Kidney glomerular epithelial cell (primary cell): ENCODE results near the gene SDK2.

Experiments
- DNase-seq: peaks from one replicate; lab custom pipeline; 2025; lab: John Stamatoyannopoulos, UW

The SDK2 gene

GRCh38 chr17:73533781-73534180 is 110.5 kb downstream of the SDK2 start:
- no peak for DNase-seq

DNA sequence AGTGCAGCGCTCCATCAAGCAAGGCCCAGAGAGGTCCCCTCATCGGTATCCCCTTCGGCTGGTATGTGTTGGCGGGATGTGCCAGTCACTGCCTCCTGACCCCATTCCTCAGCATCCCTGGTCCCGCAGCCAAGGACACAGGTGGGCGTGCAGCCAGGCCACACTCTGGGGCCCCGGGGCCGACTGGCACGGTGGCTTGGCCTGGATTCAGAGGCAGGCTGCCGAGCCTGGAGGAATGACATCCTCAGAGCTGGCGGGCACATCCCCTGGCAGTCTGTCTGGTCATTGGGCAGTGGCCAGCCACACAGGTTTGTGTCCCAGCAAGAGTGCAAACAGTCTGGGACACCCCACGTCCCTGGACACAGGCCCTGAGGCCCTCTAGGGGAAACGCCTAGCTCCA is 111.1 kb downstream of the SDK2 start:
- DNase-seq, result no peak

DNA sequence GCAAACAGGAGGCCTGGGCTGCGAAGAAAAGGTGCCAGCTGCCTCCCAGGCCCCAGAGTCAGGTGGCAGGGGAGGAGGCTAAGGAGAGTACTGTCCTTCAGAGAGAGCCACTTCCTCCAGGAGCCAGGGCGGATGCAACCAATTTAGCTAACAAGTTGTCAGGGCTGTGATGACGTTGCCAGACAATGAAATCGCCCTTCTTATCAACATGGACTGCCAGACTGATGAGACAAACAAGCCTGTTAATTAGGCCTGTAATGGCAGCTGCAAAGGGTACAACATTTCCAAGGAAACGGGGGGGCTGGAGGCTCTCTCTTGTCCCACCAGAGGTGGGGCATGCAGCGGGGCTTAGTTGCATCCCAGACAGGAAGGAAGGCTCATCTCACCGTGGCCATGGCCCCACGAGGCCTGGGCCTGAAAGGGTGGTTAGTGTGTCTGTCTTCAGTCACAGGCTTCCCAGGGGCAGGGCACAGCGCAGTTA is 111.8 kb downstream of the SDK2 start:
- DNase-seq, result no peak

- no peak for DNase-seq
Measured at GRCh38 chr17:73531158-73531557, 113.1 kb downstream of the SDK2 start.

DNA sequence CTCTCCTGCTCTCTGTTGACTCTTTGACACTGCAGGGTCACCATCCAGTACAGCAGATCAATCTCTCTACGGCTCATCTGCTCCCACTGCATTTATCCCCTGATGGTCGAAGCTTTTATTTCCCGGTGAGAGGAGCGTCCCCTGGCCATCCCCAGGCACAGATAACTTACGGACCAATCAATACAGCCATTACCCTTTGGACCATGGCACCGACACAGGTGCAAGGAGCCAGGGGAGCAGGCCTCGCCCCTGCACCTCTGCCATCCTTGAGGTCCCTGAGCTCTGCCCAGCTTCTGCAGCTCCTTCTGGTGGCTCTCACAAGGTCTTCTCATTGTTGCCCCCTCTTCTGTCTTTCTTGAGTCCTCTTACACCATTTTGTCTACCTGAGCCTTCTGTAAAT is 115.6 kb downstream of the SDK2 start:
- no peak for DNase-seq

DNA sequence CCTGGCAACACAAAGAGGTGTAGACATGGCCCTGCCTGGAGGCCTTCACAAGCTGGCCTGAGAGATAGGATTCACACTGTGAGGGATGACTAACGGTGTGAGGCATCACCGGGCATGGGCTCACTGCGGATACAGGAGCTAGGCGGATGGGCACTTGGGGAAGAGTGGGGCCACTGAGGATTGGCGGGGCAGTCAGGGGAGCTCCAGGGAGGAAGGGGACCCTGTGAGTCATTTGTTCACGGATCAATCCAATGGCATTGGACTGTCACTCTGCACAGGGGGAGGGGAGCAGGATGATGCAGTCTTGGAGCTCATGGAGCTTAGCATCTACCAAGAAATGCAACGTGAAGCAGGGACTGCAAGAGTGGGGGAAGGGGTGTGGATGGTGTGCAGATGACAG is 117.3 kb downstream of the SDK2 start:
- DNase-seq, result no peak

- DNase-seq, result no peak
Measured at GRCh38 chr17:73524941-73525679, 119.1 kb downstream of the SDK2 start.

- no peak for DNase-seq
Measured at GRCh38 chr17:73522696-73523095, 121.5 kb downstream of the SDK2 start.

GRCh38 chr17:73522107-73522506 is 122.1 kb downstream of the SDK2 start:
- no peak for DNase-seq

DNA sequence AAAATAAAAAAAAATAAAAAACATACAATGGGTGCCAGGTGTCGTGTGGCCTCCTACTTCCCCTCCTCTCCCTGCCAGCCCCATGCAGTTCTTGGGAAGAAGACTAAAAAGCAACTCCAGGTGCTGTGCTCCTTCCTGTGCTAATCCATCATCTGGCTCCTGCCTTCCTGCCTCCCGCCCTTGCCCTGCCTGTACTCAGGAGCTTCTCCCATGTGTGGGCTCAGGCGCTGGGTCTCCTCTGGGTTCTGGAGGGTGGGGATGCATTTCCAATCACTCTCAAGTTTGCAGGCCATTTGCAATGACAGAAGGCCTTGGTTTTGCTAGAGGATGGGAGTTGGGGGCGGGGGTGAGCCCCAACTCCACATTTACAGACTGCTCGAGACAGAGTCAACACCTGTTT is 122.9 kb downstream of the SDK2 start:
- no peak for DNase-seq

DNA sequence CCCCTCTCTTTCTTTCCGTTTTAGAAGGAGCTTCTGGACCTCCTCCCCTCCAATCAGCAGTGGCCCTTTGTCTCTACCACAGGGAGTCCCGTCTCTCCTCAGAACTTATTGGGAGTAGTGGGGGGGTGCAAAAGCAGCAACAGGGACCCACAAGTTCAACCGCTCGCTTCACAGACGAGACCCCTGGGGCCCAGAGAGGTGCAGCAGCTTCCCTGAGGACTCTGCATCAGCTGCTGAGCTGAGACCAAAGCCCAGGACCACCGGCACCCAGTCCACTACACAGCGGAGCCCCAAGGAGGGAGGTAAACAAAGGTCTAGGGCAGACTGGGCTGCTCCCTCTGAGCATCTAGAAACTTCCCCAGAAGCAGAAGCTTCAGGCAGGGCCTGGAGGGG is 123.9 kb downstream of the SDK2 start:
- DNase-seq, result no peak

DNA sequence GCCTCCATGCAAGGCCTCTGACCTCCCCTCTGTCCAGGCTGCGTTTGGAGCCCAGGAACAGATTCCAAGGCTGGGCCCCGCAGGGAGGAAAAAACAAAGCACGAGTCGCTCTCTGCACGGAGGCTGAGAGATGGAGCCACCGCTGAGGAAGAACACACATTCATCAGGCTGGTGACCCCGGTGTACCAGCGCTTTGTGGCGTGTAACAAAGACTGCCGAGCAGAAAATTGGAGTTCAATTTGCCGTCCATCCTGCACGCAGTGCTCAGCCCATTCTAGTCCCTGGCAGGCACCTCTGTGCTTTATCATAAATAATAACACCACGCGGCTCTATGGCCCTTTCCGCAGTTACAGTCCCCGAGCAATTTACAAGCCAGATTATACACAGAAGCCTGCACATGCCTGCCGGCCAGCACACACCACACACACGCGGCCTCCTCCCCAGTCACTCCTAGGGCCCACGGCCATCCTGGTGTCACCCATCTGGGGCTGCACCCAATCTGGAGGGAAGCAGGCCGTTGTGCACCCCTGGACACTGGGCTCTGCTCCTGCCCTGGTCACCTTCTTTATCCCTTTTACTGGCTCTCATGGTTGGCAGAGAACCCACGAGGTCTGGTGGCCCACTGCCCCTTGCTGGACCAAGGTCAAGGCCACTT is 124.4 kb downstream of the SDK2 start:
- no peak for DNase-seq

DNA sequence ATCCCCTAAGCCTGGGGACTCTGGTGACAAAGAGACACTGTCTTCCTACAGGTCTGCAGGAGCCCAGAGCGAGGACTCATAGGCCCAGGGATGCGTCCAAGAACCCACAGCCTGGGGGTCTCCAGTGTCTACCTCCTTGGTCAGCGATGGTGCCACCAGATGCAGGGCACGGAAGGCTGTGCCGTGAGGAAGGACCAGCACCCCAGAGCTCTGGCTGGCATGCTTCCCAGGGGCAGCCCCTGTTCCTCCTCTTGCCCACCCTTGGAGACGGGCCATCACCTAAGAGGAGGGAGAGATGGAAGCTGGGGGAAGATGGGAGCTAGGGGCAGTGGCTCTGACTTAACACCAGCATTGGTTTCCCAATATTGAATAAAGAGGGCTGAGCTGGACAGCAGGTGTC is 125.2 kb downstream of the SDK2 start:
- no peak for DNase-seq

- no peak for DNase-seq
Measured at GRCh38 chr17:73516431-73516830, 127.8 kb downstream of the SDK2 start.

- DNase-seq, result no peak
Measured at GRCh38 chr17:73514146-73514863, 129.9 kb downstream of the SDK2 start.

- no peak for DNase-seq
Measured at GRCh38 chr17:73513426-73513825, 130.8 kb downstream of the SDK2 start.

GRCh38 chr17:73511719-73512115 is 132.5 kb downstream of the SDK2 start:
- no peak for DNase-seq

- DNase-seq, result no peak
Measured at GRCh38 chr17:73510981-73511718, 133.1 kb downstream of the SDK2 start.

- no peak for DNase-seq
Measured at GRCh38 chr17:73508931-73509605, 135.2 kb downstream of the SDK2 start.

- DNase-seq, result no peak
Measured at GRCh38 chr17:73508057-73508930, 136.0 kb downstream of the SDK2 start.
